Endothelial cell of umbilical vein (primary cell): ENCODE data around the gene GPHA2. TPM values are rescaled to one million over a fixed set of nuclear protein-coding genes. Genes with fewer than 3 reads are reported as not detected.

Source experiments
- BruUV-seq: library from RNA; stranded (reverse); fragments of 400-500 nt; replicated peaks from 2 replicates; lab custom pipeline; 2021; lab: Mats Ljungman, UMichigan
- CTCF ChIA-PET: fragments of 300-600, 350-600 bp; sonication (Branson Sonifier 250); formaldehyde crosslinking; loops from one replicate; lab custom pipeline; 2021; ENCODE audit warnings: antibody characterized with exemption, inconsistent platforms; lab: Charles Lee
- POLR2A ChIA-PET: fragments of 300-600, 350-600 bp; sonication (Branson Sonifier 250); formaldehyde crosslinking; loops from one replicate; lab custom pipeline; 2021; ENCODE audit warnings: antibody characterized with exemption, inconsistent platforms; lab: Charles Lee
- DNase-seq: peaks from one replicate; pipeline ENCODE4 v3.0.0-alpha.2; 2011; ENCODE audit warnings: low read depth, low spot score
- FAIRE-seq: peaks from 2 replicates; lab custom pipeline; 2011; peaks lifted over from hg19 to GRCh38; lab: Jason Lieb, UNC
- H2AFZ ChIP-seq: 2 replicates; pipeline ENCODE4 v1.6.0; 2012; ENCODE audit warnings: low read depth, low read length, control low read depth, inconsistent platforms
- H3K27ac ChIP-seq: 2 replicates; pipeline ENCODE4 v1.5.1; 2011; ENCODE audit warnings: low read depth, mild to moderate bottlenecking, control low read depth, low read length, moderate library complexity; ENCODE audit not compliant: insufficient read depth
- H3K27me3 ChIP-seq, 2 experiments: 2 replicates each; pipeline versions ENCODE4 v1.6.0 to v1.6.1; 2011; ENCODE audit warnings: low read length in 2 of 2, mixed read lengths in 1 of 2; ENCODE audit not compliant: control insufficient read depth in 2 of 2, insufficient read depth in 2 of 2
- H3K36me3 ChIP-seq, 2 experiments: 2 replicates in 1 of 2; 3 replicates in 1 of 2; pipeline ENCODE4 v1.5.1; 2011; ENCODE audit warnings: low read length in 2 of 2, mild to moderate bottlenecking in 1 of 2, moderate library complexity in 1 of 2; ENCODE audit not compliant: control insufficient read depth in 2 of 2, insufficient read depth in 2 of 2; ENCODE audit errors: extremely low read depth in 1 of 2
- H3K4me1 ChIP-seq: 3 replicates; pipeline ENCODE4 v1.5.1; 2011; ENCODE audit warnings: mild to moderate bottlenecking, low read length; ENCODE audit not compliant: control insufficient read depth, insufficient read depth; ENCODE audit errors: extremely low read depth
- H3K4me2 ChIP-seq: 2 replicates; pipeline ENCODE4 v1.6.1; 2011; ENCODE audit warnings: low read length, control low read depth, mixed read lengths; ENCODE audit not compliant: insufficient read depth
- H3K4me3 ChIP-seq, 3 experiments: fragments of 200-600 bp in 1 of 3; sonication (generic), shearing (Covaris generic) in 1 of 3; replicated peaks in 1 of 3; 2 replicates each; pipeline ENCODE4 v1.5.1; 2011 to 2016; ENCODE audit warnings: control low read depth in 3 of 3, low read length in 3 of 3, mild to moderate bottlenecking in 2 of 3, inconsistent platforms in 1 of 3, low read depth in 1 of 3, moderate library complexity in 1 of 3; ENCODE audit not compliant: insufficient read depth in 1 of 3
- H3K79me2 ChIP-seq: 2 replicates; pipeline ENCODE4 v1.6.0; 2012; ENCODE audit warnings: low read length, inconsistent platforms; ENCODE audit not compliant: control insufficient read depth, insufficient read depth
- H3K9ac ChIP-seq: replicated peaks from 2 replicates; pipeline ENCODE3; 2011; ENCODE audit warnings: low read length, control low read depth; ENCODE audit not compliant: insufficient read depth; ENCODE audit errors: extremely low read depth
- H3K9me1 ChIP-seq: replicated peaks from 3 replicates; pipeline ENCODE4 v1.6.0; 2011; ENCODE audit warnings: mild to moderate bottlenecking, low read length; ENCODE audit not compliant: control insufficient read depth, insufficient read depth; ENCODE audit errors: extremely low read depth
- H3K9me3 ChIP-seq: replicated peaks from 2 replicates; pipeline ENCODE4 v1.5.1; 2012; ENCODE audit warnings: low read length, inconsistent platforms; ENCODE audit not compliant: control insufficient read depth, insufficient read depth
- H4K20me1 ChIP-seq: replicated peaks from 2 replicates; pipeline ENCODE3; 2011; ENCODE audit warnings: mild to moderate bottlenecking, low read length; ENCODE audit not compliant: control insufficient read depth, insufficient read depth; ENCODE audit errors: extremely low read depth
- POLR2A ChIP-seq: IDR thresholded peaks from 2 replicates; pipeline ENCODE4 v1.6.1; 2012; ENCODE audit warnings: low read depth, mild to moderate bottlenecking, control low read depth, low read length
- dilution Hi-C: fragments of 300-500 bp; cut with MboI; formaldehyde crosslinking; loops from one replicate; pipeline ENCODE4 v1.15.0; 2019; ENCODE audit warnings: low sequenced_read_pairs; ENCODE audit not compliant: extremely low pct_ligation_motif_present
- intact Hi-C: fragments of 100-400 bp; cut with micrococcal nuclease; formaldehyde crosslinking; loops from one replicate; pipeline ENCODE4 v1.10.0; 2022
- polyA plus RNA-seq, 4 experiments: library from polyadenylated mRNA; depleted of rRNA in 3 of 4; stranded (reverse) in 3 of 4; unstranded in 1 of 4; fragments of >200 nt; gene quantifications; 2 replicates each; pipeline versions ENCODE4 v1.2.1 to v1.2.3, GENCODE V29; 2011 to 2012; ENCODE audit warnings: missing spikeins in 1 of 4
- total RNA-seq: library from RNA; stranded (reverse); gene quantifications from 2 replicates; pipeline ENCODE4 v1.2.3, GENCODE V29; 2021
- TF ChIP-seq, protein P1 (sequence below), 2 donors: IDR thresholded peaks; 1 replicate in 1 of 2; 2 replicates in 1 of 2; pipeline ENCODE4 v1.5.1; 2011; ENCODE audit warnings: low read length in 2 of 2, mild to moderate bottlenecking in 2 of 2, moderate library complexity in 2 of 2, control low read depth in 1 of 2, inconsistent platforms in 1 of 2, low read depth in 1 of 2; ENCODE audit not compliant: insufficient read depth in 1 of 2; ENCODE audit errors: extremely low read depth in 1 of 2

GPHA2 gene
- total and polyA plus RNA-seq, 2 donors (not counting 3 experiments of a cell fraction or from before 2014, with no cell fraction given): not detected

DNA sequence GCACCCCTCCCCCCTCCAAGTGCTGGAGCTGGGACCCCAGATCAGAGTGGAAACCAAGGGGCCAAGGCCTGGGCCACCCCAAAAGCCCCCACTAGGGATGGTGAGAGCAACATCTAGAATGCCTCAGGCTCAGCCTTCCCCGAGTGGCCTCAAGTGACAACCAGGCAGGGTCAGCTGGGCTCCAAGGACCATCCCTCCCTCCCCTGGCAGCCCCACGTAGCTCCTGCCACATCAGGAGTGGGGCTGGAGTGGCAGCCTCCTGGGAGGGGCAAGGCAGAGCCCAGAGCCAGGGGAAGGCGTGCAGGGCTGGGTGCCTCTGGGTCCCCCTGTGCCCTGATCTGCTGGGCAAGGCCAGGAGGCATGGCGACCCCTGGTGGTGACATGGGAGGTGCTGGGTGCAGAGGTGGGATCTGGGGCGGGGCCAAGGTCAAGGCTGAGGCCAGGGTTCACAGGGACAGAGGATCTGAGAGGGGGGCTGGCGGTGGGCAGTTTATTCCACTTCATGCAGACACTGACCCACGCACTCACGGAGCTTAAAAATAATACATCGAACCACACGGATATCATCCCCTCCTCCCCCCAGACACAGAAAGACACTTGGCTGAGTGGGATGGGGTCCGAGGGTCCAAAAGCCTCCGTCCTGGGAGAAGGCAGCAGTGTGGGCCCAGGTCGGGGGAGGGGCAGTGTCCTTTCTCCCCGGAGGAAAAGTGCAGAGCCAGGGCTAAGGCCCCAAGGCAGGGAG is 41.5 kb downstream of the GPHA2 start:
- no peak overlapping the region for H2AFZ ChIP-seq
- CTCF ChIA-PET: interaction anchor here (0.7 to 9.4 kb wide), 8 partner anchors 9 to 81 kb away, joined by 3 to 168 read pairs (median 3); partner anchors contain the start of gene CDC42BPG

More for the DNA sequence above, 41.5 kb downstream of the GPHA2 start:
- peak; percentile 35 for FAIRE-seq
- BruUV-seq: no TSS peak
- no peaks in the 10 kb centered on the region for H4K20me1 ChIP-seq
- dilution Hi-C loops: loop anchor here (10.0 kb wide), 1 partner anchor 49 kb away; the partner anchor contains the start of gene CDC42BPG
- no peaks in the 10 kb centered on the region for H3K9me1 ChIP-seq
- H3K27me3 ChIP-seq: no peaks in the 10 kb centered on the region
- H3K4me3 ChIP-seq: no peak overlapping the region
- no peaks in the 10 kb centered on the region for H3K4me1 ChIP-seq
- DNase-seq: peak; percentile 44
- no peak overlapping the region for H3K27ac ChIP-seq
- no peak overlapping the region for H3K4me2 ChIP-seq
- peaks cover 0 to 16% of the 10 kb centered on the region in 2 experiments for H3K36me3 ChIP-seq
- H3K9me3 ChIP-seq: no peaks in the 10 kb centered on the region
- TF ChIP-seq, protein P1, sequence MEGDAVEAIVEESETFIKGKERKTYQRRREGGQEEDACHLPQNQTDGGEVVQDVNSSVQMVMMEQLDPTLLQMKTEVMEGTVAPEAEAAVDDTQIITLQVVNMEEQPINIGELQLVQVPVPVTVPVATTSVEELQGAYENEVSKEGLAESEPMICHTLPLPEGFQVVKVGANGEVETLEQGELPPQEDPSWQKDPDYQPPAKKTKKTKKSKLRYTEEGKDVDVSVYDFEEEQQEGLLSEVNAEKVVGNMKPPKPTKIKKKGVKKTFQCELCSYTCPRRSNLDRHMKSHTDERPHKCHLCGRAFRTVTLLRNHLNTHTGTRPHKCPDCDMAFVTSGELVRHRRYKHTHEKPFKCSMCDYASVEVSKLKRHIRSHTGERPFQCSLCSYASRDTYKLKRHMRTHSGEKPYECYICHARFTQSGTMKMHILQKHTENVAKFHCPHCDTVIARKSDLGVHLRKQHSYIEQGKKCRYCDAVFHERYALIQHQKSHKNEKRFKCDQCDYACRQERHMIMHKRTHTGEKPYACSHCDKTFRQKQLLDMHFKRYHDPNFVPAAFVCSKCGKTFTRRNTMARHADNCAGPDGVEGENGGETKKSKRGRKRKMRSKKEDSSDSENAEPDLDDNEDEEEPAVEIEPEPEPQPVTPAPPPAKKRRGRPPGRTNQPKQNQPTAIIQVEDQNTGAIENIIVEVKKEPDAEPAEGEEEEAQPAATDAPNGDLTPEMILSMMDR (IDR thresholded peaks at IDR 0.05; ENCODE audit: extremely low read depth in 1 of 2, insufficient read depth in 1 of 2, low read depth in 1 of 2, low read length in 2 of 2): peak; percentile 93 to 95
- TF ChIP-seq POLR2A: no peak
- POLR2A ChIA-PET: no interaction called here
- H3K9ac ChIP-seq: no peak overlapping the region
- H3K79me2 ChIP-seq: no peaks in the 10 kb centered on the region
- intact Hi-C loops: loop anchor here (1.0 kb wide), 2 partner anchors 47 to 117 kb away; no protein-coding TSS in a partner anchor
